HL-60 (cell line): ENCODE measurements around the gene FMC1.

Experiments
- CTCF ChIP-seq: IDR thresholded peaks from one replicate; pipeline ENCODE4 v1.5.1; 2011; ENCODE audit warnings: low read length, control low read depth, inconsistent platforms; ENCODE audit not compliant: insufficient read depth
- POLR2AphosphoS5 ChIP-seq: IDR thresholded peaks from 2 replicates; pipeline ENCODE4 v1.6.1; 2012; ENCODE audit warnings: low read depth

DNA sequence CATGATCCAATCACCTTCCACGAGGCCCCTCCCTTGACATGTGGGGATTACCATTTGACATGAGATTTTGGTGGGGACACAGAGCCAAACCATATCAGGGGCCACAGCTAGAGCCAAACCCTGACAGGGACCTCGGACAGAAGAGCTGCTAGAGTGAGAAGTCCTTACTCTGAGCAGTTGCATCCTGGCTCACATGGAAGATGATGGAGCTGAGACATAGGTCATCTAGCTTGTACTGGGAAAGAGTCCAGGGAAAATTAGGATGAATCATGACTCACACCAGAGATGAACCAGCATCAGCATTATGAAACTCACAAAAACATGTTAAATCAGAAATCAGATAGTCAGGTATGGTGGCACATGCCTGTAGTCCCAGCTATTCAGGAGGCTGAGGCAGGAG lies 12.8 kb upstream of the FMC1 start:
- no peak for TF ChIP-seq POLR2AphosphoS5
- no peak for TF ChIP-seq CTCF
